KOPT-K1 (cell line): ENCODE measurements around the gene CDKN2AIP.
A peak's percentile ranks its signal among the peaks of the same experiment; 100 is the strongest.

Experiments used
- H3K27ac ChIP-seq: fragments of 200-600 bp; sonication (generic); 2 replicates; pipeline ENCODE4 v1.5.1; 2016; ENCODE audit warnings: antibody characterized with exemption, mild to moderate bottlenecking, low read depth, low read length; ENCODE audit not compliant: poor library complexity, severe bottlenecking
- H3K36me3 ChIP-seq: fragments of 200-600 bp; sonication (generic); 2 replicates; pipeline ENCODE4 v1.5.1; 2017; ENCODE audit warnings: antibody characterized with exemption, mild to moderate bottlenecking, low read length, moderate library complexity; ENCODE audit not compliant: insufficient read depth
- H3K9me3 ChIP-seq: fragments of 200-600 bp; sonication (generic); 2 replicates; pipeline ENCODE4 v1.5.1; 2017; ENCODE audit warnings: antibody characterized with exemption, low read length, mild to moderate bottlenecking; ENCODE audit not compliant: insufficient read depth, poor library complexity, severe bottlenecking

Gene CDKN2AIP, protein sequence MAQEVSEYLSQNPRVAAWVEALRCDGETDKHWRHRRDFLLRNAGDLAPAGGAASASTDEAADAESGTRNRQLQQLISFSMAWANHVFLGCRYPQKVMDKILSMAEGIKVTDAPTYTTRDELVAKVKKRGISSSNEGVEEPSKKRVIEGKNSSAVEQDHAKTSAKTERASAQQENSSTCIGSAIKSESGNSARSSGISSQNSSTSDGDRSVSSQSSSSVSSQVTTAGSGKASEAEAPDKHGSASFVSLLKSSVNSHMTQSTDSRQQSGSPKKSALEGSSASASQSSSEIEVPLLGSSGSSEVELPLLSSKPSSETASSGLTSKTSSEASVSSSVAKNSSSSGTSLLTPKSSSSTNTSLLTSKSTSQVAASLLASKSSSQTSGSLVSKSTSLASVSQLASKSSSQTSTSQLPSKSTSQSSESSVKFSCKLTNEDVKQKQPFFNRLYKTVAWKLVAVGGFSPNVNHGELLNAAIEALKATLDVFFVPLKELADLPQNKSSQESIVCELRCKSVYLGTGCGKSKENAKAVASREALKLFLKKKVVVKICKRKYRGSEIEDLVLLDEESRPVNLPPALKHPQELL

DNA sequence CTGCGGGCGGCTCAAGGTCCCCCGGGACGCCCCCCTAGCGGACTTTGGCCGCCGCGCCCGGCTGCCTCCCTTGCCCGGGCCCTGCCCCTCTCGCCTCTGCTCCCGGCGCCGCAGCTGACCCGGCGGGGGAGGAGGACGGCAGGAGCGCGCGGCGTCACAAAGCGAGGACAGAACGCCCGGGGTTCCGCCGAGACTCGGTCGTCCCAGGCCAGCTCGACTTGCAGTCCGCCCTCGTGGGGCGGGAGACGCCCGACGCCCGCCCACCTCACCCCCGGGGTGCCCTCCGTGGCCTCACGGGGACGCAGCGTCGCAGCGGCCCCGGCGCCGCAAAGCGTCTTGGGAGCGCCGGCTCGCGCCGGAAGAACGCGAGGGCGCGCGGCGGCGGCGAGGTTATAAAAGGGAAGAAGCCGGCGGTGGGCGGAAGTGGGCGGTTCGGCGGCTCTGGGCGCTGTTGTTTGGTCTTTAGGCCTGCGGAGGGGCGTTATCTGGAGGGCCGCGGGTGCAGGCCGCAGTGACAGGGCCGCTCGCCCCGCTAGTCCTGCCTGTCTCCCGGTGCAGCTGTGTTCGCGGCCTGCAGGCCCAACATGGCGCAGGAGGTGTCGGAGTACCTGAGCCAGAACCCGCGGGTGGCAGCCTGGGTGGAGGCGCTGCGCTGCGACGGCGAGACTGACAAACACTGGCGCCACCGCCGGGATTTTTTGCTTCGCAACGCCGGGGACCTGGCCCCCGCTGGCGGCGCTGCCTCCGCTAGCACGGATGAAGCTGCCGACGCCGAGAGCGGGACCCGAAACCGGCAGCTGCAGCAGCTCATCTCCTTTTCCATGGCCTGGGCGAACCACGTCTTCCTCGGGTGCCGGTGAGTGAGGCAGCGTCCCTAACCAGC, at the start of gene CDKN2AIP:
Gene CDKN2AIP (plus strand): TSS at position 423 of the 883 bp plus-strand sequence. CDS start 162 bp downstream, at position 585.
- peaks cover 37% of the 10 kb centered on the region for H3K36me3 ChIP-seq
- H3K9me3 ChIP-seq = no peaks in the 10 kb centered on the region
- H3K27ac ChIP-seq = peak within 1 kb of the TSS; percentile 96

DNA sequence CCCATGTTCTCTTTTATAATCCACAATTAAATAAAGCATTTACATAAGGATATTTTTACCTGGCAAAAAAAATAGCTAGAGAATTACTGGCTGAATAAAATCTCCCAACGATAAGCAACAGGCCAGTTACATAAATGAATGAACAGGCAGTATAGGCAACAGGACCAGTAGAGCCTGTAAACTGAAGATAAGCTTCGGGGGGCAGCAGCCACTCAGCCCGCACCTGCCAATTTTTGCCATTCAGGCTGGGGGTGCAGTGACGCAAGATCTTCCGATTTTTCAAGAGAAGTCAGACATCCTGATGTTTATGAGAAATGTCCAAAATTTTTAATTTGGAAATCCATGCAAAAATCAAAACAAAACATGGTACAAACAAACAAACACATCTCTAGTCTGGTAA, 49.0 kb upstream of the CDKN2AIP start:
- H3K9me3 ChIP-seq = no peaks in the 10 kb centered on the region
- H3K27ac ChIP-seq = no peak overlapping the region
- H3K36me3 ChIP-seq = no peaks in the 10 kb centered on the region

DNA sequence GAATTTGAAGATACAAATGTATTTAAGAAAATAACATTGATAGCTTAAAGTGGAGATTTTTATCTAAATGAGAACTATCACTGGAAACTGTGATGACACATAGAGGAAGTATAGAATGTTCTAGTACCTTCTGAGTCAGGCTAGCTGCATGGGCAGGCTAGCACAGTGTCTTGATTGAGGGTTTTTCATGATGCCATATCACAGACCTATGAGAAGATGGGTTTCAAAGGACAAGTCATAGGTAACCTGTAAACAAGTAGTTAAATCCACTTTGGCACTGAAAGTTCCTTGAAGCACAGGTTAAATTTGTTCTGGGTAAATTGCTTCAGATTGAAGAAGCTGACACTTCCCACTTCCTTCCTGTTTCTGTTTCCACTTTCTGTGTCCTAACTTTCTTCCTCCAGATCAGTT, 48.2 kb upstream of the CDKN2AIP start:
- no peak overlapping the region for H3K27ac ChIP-seq
- H3K36me3 ChIP-seq = no peaks in the 10 kb centered on the region
- no peaks in the 10 kb centered on the region for H3K9me3 ChIP-seq

DNA sequence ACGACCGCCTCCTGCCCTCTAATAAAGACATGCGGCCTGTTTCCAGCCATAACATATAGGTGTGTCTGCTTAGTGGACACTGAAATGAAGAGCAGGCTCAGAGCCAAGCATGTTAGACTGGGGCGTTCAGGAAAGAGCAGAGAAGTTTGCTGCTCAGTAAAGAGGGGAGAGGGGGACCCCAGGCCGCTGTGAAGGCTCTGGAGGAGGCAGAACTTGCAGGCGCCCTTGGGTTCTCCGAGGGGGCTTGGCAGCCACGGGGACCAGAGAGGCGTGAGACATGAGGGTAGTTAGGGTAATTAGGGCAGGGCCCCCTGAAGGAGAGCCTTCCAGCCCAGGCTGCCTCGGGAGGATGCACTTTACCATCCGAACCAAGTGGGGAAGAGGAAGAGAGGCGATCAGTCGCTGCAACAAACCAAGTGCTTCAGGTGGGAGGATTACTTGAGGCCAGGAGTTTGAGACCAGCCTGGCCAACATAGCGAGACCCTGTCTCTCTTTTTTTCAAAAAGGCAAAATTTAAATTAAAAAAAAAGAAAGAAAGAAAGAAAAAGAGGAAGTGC, 46.6 kb upstream of the CDKN2AIP start:
- H3K9me3 ChIP-seq = no peaks in the 10 kb centered on the region
- no peaks in the 10 kb centered on the region for H3K36me3 ChIP-seq
- no peak overlapping the region for H3K27ac ChIP-seq

DNA sequence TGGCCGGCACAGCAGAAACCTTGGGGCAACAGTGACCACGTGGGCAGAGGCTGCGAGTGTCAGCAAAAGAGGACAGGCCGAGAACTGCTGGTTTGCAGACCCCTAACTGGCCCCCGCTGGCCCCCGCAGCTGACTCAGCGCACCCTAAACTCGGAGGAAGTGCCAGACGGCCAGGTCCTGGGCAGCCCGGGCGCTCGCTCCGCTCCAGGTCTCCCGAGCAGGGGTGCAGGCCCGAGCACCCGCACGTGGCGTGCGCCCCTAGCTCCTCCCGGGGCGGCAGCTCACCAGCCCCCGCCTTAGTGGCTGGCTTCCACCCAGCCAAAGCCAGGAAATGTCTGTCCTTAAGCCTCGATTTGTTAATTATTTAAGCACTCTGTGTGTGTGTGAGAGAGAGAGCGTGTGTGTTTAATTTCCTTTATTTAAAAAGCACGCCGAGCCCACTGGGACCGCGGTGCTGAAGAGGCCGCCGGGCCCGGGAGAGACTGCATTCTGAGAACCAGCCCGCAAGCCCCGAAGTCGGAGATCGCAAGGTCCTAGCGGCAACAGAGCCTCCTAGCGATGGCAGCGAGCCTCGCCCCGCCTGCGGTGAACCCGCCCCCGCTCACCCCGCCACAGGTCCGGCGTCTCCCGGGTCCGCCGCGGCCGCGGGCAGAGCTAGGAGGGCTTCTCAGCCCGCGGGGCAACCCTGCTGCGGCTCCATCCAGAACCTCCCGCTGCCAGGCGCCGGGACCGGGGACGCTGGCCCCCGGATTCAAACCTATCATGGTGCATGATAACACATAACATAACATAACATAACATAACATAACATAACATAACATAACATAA, 45.9 kb upstream of the CDKN2AIP start:
- Histone ChIP-seq H3K36me3 (no peaks in the 10 kb centered on the region), H3K27ac (no peak overlapping the region), H3K9me3 (no peaks in the 10 kb centered on the region)

DNA sequence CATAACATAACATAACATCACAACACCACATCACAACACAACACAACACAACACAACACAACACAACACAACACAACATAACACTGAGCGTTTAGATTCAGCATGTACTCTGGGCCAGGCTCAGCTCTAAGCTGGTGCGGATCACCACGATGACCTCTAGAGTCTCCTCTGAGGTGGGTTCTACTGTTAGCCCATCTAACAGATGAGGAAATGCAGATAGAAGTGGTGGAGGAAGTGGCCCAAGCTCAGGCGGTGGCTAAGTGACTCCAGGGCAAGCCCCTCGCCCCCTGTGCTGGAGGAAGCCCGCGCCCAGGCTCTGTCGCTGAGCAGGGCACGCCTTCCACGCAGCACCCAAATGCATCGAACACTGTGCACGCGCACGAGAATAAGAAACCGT, 45.3 kb upstream of the CDKN2AIP start:
- H3K27ac ChIP-seq = no peak overlapping the region

DNA sequence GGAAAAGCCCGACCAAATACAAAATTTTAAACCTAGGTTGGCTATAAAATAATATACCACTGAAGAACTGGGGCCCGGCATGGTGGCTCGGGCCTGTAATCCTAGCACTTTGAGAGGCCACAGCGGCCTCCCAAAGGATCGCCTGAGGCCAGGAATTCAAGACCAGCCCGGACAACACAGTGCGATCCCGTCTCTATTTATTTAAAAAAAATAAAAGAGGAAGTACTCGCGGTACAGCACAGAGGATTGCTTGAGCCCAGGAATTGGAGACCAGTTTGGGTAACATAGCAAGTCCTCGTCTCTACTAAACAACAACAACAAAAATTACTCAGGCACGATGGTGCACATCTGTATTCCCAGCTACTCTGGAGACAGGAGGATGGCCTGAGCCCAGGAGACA, 44.8 kb upstream of the CDKN2AIP start:
- Histone ChIP-seq H3K9me3 (no peaks in the 10 kb centered on the region), H3K36me3 (no peaks in the 10 kb centered on the region), H3K27ac (no peak overlapping the region)

More for the DNA sequence above, 45.3 kb upstream of the CDKN2AIP start:
- no peaks in the 10 kb centered on the region for H3K9me3 ChIP-seq
- no peaks in the 10 kb centered on the region for H3K36me3 ChIP-seq

DNA sequence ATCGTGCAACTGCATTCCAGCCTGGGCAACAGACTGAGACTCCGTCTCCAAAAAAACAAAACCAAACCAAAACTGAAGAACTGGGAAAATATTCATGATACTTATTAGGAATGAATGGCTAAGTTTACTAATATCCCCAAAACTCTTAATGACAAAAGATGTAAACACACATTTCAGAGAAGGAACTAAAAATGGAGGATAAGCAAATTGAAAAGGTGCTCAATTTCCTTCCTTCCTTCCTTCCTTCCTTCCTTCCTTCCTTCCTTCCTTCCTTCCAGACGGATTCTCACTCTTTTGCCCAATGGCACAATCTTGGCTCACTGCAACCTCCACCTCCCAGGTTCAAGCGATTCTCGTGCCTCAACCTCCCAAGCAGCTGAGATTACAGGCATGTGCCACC, 44.4 kb upstream of the CDKN2AIP start:
- Histone ChIP-seq H3K36me3 (no peaks in the 10 kb centered on the region), H3K27ac (no peak overlapping the region), H3K9me3 (no peaks in the 10 kb centered on the region)

DNA sequence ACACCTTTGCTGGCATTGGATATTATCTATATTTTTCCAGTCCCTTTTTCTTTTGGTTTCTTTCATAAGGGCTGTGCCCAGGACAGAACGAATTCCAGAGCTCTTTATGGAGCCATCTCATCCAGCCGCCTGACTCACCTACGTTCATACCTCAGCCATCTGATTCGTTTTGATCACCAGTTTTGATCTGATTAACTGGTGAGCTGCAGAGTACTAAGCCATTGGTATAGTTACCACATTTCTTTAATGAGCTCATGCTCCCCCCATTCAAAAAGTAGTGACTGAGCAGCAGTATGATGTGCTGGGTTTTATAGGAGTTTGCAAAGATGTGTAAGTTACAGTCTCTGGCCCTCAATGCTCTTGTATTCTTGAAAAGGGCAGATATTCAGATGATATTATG, 43.0 kb upstream of the CDKN2AIP start:
- H3K27ac ChIP-seq = no peak overlapping the region
- no peaks in the 10 kb centered on the region for H3K36me3 ChIP-seq
- H3K9me3 ChIP-seq = no peaks in the 10 kb centered on the region

DNA sequence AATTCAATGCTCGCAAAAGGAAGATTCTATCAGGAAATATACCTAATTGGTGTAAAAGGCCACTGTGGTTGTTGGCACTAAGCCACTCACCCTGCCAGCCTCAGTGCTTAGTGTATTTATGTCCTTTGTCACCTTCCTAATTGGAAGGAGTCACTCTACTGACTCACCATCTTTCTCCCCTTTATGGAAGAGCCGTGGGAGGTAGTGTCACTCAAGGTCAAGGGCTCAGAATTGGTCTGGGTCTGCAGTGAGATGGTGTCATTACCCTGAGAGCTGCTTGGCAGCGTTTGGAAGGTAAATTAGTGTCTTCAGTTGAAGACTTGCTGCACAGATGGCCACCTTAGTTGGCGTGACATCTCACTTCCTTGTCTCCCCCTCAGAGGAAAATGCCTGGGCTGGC, 41.7 kb upstream of the CDKN2AIP start:
- no peaks in the 10 kb centered on the region for H3K9me3 ChIP-seq
- no peaks in the 10 kb centered on the region for H3K36me3 ChIP-seq
- no peak overlapping the region for H3K27ac ChIP-seq

DNA sequence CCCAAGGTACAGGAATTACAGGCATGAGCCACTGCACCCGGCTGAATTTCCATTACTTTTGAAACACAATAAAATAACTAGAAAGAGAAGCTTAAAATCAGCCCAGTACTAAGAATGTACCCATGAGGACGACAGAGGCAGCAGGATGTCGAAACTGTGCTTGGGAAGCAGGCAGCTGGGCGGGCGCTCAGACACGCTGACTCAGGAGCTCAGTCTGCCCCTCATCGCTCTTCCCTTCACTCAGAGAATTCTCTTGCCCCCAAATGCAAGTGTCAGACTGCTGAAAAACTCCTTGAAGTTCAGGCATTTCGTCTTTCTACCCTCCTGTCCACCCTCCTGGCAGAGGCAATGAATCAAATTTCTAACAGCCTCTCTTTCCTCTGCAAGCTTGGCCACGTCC, 41.0 kb upstream of the CDKN2AIP start:
- H3K9me3 ChIP-seq = no peaks in the 10 kb centered on the region
- no peak overlapping the region for H3K27ac ChIP-seq
- no peaks in the 10 kb centered on the region for H3K36me3 ChIP-seq

DNA sequence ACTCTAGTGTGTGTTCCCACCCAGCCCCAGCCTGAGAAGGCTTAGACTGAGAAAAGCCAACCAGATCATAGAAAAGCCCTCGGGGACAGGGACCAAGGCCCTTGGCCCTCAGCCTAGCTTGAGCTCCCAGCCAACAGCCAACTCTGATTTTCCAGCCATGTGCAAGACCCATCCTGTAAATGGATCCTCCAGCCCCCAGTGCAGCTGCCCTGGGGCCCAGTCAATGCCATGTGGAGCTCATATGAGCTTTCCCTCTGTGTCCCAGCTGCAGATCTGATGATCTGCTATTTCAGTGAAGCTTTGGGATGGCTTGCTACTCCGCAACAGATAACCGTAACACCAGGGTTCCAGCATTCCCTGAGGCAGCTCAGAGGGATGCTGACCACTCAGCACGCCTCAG, 40.5 kb upstream of the CDKN2AIP start:
- Histone ChIP-seq H3K27ac (no peak overlapping the region), H3K9me3 (no peaks in the 10 kb centered on the region), H3K36me3 (no peaks in the 10 kb centered on the region)

DNA sequence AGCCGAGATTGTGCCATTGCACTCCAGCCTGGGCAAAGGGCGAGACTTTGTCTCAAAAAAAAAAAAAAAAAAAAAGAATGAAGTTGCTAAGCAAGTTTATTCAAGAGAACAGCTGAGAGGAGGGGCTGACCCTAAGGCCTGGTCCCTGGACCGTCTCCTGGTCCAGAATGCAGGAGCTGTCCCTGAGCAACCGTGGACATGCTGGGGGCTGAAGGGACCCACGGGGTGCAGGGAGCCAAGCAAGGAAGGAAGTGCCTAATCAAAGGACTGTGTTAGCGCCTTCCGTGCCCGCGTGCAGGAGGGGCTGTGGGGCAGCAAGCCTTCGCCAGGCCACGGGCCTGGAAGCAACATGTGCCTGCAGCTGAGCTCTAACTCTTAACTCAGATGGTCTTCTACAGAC, 39.1 kb upstream of the CDKN2AIP start:
- Histone ChIP-seq H3K9me3 (no peaks in the 10 kb centered on the region), H3K27ac (no peak overlapping the region), H3K36me3 (no peaks in the 10 kb centered on the region)

DNA sequence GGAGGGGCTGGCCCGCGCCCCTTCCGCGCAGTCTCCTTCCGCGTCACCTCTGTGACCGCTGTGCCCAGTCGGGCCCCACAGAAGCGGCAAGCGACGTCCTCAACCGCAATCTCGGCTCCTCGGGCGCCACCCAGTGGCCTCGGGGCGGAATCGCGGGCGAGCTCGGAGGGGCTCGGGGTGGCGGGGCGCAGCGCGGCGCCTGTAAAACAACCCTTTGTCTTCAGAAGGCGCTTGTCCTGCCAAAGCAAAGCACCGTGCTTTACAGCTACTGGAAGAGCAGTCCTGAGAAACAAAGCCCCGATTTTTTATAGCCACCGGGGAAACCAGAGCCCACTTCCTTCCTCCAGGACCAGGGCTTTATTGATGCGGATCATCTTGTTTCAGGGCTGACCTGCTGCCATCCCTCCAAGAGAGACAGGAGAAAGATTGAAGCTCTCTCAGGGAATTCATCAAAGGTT, 37.3 kb upstream of the CDKN2AIP start:
- H3K36me3 ChIP-seq = no peaks in the 10 kb centered on the region
- peak overlapping the region; percentile 50 for H3K27ac ChIP-seq
- no peaks in the 10 kb centered on the region for H3K9me3 ChIP-seq
